CD4-positive, alpha-beta T cell treated with Interleukin-4 for 1 hour (primary cell): ENCODE data around the gene ZNF787.
"Not testable (repeated sequence)": the region's sequence is repeated elsewhere in the genome, so short reads cannot be mapped to it uniquely, and the experiment has no call there.

ENCODE experiments used
- DNase-seq, 2 donors: peaks; one replicate each; pipeline ENCODE4 v3.0.0-alpha.2; 2020 to 2022

Gene ZNF787

DNA sequence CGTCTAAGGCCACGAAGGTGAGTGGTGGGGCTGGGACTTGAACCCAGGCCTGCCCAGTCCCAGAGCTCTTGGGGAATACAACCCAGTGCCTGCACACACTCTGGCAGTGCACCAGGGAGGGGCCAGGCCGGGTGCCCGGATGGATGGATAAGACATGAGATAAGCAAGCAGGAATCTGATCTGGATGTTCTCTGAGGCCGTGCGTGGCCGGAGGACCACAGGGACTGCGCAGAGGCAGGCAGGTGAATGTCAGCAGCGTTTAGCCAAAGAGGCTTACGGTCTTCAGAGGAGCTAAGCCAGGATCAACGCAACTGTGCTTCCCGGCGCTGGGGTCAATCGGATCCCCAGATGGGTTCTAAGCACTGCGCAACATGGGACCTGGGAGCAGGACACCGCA, 1.5 kb downstream of the ZNF787 start:
- no peak for DNase-seq

- DNase-seq = no peak
Observed at GRCh38 chr19:56118666-56119581, 2.2 kb downstream of the ZNF787 start.

DNA sequence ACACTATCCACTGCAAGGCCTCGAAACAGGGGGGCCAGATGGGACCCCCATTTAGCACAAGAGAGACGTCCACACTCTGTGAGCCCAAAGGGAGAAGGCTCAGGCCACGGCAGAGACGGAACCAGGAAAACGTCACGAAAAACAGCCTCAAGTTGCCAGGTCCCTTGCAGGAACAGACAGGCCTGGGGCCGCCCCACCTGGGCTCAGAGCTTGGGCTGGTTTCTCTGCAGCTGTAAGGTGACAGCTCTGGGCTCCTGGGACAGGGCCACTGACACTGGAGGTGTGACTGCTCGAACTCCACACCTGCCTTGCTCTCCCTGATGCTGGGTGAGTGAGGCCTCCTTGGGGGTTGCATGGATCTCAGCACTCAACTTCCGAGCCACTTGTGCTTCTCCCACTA, 3.2 kb downstream of the ZNF787 start:
- DNase-seq = no peak

- no peak for DNase-seq
Observed at GRCh38 chr19:56117376-56117884, 3.7 kb downstream of the ZNF787 start.

DNA sequence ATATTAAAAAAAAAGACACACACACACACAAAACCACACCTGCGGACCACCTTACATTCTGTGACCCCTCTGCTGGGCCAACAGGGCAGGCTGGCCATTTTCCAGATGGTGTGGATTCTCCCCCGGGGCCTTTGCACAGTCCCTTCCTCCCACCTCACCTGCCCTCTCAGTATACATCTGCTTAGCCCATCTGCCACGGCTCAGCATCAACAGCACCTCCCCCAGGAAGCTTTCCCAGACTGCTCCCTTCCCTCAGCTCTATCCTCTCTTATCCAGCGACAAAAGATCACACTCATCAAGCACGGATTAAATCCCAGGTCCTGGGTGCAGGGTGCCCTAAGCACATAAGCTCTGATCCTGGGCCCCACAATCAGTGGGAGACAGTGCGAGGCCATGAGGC, 4.5 kb downstream of the ZNF787 start:
- DNase-seq = no peak

DNA sequence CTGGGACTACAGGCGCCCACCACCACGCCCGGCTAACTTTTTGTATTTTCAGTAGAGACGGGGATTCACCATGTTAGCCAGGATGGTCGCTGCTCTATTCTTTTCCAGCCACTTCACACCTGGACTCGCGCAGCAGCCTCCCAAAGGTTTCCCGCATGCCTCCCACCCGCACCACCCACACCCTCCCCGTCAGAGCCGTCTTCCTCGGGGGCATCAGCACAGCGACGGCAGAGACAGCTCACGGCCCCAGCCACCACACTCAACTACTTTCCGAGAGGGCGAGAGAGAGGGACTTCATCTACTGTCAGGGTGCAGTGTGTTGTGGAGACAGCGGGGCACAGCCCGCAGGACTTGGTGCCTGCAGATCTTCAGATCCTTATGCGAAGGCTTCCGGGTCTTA, 5.6 kb downstream of the ZNF787 start:
- DNase-seq = no peak

DNA sequence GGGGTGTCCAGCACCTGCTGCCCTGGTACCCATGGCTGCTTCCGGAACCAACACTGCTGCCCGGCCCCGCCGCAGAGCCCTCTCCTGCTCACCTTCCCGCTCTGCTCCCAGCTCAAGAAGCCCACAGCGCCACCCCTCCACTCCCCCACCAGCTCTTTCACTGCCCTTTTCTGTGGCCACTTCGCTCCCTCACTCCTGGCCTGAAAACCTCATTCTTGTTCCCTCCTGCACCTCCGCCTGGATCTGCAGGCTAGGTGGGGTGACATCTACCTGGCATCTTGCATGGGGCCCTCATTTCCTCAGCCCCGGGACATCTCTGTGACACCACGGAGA, 6.4 kb downstream of the ZNF787 start:
- DNase-seq = no peak

DNA sequence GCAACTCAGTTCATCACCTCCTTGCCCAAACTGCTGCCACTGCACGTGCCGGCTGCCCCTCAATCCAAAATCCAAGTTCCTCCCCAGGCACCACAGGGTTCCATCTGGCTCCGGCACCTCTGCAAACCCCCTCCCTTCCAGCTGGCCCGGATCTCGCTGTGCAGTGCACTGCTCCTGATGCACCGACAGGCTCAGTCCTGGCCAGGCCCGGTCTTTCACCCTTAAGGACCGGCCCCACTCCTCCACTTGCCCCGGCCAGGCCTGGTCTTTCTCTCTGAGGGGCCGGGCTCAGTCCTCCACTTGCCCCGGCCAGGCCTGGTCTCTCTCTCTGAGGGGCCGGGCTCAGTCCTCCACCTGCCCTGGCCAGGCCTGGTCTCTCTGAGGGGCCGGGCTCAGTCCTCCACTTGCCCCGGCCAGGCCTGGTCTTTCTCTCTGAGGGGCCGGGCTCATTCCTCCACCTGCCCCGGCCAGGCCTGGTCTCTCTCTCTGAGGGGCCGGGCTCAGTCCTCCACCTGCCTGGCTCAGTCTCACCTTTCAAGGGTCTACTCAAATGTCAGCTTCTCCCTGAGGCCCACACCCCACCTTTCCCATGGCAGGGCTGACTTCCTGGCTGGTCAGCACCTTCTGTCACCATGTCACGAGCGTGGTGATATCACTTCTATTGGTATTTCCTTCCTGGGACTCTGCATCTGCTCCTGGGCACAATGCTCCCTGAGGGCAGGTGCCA, 6.9 kb downstream of the ZNF787 start:
- no peak for DNase-seq

DNA sequence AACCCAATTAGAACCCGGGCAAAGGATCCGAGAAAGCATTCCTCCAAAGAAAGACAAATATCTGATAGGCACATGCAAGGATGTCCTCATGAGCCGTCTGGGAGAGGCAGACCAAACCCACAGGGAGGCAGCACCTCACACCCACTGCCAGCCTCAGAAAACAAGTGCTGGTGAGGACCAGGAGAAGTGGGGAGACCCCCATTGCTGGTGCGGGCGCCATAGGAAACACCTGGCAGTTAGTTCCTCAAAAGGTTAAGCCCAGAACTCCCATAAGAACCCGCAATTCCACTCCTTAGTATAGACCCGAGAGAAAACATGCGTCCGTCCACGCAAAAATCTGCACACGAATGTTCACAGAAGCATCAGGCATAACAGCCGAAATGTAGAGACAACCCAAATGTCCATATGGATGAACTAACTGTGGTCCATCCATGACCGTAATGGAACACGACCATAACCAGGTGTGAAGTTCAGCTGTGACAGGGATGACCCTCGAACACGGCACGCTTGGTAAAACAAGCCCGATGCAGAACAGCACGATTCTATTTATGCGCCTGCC, 7.9 kb downstream of the ZNF787 start:
- peak in 1 of 2 donors; percentile 34 for DNase-seq

- no peak for DNase-seq
Observed at GRCh38 chr19:56112313-56112709, 8.8 kb downstream of the ZNF787 start.

DNA sequence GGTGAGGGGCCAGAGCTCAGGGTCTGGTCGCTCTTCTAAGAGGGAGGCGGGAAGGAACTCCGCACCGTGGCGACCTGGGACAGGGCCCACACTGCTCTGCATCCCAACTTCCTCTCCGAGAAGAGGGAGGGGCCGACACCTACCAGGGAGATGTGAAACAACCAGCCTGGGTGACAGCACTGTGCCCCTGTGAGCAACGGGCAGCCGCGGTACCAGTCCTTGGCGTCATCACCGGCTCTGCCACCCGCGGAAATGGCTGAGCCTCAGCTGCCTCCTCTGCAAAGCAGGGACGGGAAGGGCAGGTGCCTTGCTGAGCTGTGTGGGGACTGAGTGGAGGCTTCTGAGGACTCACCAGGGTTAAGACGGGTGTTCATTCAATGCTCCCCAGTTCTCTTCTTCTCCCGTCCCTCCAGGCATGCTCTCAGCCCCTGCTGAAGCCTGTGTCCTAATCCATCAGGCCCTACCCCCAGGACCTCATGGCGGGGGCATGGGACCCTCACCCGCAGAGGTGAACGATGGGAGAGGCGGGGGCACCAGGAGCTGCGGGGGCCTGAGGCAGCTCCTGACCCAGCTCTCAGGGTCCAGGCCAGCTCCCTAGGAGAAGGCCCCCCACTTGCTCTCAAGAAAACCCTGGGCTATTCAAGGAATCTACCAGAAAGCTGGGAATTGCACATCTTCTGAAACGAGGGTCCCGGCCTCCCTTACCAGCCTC, 9.3 kb downstream of the ZNF787 start:
- DNase-seq = peak; percentile 31 to 79

DNA sequence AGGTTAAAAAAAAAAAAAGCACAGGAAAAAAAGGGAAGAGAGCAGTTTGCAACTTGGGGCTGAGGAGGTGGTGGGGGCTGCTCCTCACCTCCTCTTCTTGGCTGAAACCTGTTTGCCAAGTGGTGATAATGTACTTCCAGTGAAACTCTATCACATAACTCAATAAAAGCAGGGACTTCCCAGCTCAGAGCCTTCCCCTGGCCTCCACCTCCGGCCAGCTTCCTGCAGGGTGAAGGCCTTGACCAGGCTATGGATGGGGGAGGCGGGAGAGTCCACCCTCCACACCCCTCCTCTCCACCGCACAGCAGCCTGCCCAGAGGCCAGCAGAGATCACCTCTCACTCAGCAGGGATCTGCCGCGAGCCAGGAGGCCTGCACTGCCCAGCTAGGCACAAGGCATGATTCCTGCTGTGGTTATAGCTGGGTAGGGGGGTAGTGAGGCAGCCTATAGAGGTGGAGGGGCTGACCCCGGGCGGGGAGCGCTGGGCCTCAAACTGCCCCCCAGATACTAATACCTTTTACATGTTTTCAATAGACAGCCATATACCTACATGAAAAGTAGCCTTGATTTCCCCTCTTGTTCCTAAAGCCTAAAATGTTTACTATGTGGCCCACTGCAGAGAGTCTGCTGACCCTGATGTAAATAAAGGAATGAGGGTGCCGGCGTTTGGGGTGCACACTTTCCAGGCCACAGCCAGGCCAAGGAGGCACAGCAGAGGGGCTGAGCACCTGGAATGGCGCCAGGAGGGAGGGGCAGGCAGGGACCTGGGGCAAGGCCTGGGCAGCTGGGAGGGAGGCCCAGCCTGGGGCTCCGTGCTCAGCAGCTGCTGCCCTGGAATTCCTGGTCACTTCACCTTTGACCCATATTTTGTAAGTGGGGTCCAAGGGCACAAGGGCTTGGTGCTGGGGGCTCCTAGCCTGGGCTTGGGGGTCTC, 10.3 kb downstream of the ZNF787 start:
- DNase-seq = no peak

GRCh38 chr19:56109226-56109625, 11.9 kb downstream of the ZNF787 start:
- no peak for DNase-seq

GRCh38 chr19:56108447-56109195, 12.5 kb downstream of the ZNF787 start:
- DNase-seq = no peak

DNA sequence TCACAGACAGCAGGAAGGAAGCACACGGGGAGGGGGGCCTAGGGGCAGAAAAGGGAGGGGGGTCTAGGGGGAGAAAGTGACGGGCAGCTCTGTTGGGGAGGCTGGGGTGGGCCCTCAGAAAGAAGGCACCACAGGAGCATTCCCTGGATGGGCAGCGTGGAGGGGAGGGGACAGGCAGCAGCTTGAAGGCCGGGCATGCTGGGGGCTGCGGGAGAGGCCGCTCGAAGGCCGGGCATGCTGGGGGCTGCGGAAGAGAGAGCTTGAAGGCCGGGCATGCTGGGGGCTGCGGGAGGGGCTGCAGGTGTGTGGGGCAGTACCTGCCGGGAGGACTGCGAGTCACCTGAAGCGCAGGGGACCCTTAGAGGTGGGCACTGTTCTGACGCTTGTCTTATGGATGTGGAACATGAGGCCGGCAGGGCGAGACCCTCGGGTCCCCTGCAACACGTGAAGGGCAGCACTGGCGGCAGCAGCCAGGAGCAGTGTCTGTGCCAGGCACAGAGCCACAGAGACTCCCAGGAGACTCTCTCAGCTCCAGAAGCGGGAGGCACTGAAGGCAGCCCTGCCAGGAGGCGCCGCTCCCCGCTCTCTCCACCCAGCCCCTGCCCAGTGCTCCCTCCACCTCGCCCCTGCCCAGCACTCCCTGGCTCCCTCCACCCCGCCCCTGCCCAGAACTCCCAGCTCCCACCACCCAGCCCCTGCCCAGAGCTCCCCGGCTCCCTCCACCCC, 13.3 kb downstream of the ZNF787 start:
- DNase-seq = no peak

DNA sequence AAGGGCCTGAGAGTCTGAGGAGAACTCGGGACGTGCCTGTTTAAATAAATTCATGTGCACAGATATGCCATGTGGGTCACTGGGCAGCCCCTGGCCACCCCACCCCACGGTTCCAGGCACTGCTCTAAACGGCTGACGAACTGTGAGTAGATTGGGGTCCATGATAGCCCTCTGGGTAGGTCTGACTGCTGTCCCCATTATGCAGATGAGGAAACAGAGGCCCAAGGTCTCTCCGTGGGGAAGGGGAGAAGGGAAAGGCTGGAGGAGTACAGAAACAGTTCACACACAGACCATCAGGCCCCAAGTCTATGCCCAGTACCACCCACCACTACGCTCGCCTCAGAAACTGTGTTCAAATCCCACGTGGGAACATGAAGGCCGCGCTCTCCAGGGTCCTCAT, 14.1 kb downstream of the ZNF787 start:
- no peak for DNase-seq

GRCh38 chr19:56106397-56106849, 14.7 kb downstream of the ZNF787 start:
- no peak for DNase-seq

DNA sequence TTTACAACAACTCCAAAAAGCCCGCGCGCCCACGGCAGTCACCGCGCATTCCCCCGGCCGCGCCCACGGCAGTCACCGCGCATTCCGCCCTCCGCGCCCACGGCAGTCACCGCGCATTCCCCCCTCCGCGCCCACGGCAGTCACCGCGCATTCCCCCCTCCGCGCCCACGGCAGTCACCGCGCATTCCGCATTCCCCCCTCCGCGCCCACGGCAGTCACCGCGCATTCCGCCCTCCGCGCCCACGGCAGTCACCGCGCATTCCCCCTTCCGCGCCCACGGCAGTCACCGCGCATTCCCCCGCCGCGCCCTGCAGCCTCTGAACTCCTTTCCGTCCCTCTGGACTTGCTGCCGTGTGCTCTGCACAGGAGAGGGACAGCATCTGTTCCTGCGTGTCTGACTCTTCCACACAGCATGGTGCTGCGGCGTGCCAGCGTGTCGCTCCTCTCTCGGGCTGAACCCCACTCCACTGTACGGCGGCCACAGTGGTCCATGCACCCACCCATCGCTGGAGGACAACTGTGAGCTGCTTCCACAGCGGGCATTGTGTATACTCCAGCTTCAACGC, 15.2 kb downstream of the ZNF787 start:
- DNase-seq = not testable (repeated sequence)

GRCh38 chr19:56105090-56105701, 15.9 kb downstream of the ZNF787 start:
- peak; percentile 44 to 64 for DNase-seq

GRCh38 chr19:56104423-56104822, 16.7 kb downstream of the ZNF787 start:
- no peak for DNase-seq
